SU-DHL-6 (cell line): ENCODE results near the gene TDRD1.

Source experiments
- EZH2phosphoT487 ChIP-seq: fragments of 200-600 bp; sonication (generic), shearing (Covaris generic); conservative IDR thresholded peaks from 2 replicates; pipeline ENCODE4 v1.6.1; 2018; ENCODE audit warnings: mild to moderate bottlenecking, antibody characterized with exemption, low read length, moderate library complexity, mixed read lengths
- TF ChIP-seq, protein P1 (sequence below): fragments of 200-600 bp; sonication (generic); IDR thresholded peaks from one replicate; pipeline ENCODE4 v1.5.1; 2017; ENCODE audit warnings: antibody characterized with exemption, mild to moderate bottlenecking, low read length, moderate library complexity; ENCODE audit not compliant: insufficient read depth, poor library complexity, severe bottlenecking

DNA sequence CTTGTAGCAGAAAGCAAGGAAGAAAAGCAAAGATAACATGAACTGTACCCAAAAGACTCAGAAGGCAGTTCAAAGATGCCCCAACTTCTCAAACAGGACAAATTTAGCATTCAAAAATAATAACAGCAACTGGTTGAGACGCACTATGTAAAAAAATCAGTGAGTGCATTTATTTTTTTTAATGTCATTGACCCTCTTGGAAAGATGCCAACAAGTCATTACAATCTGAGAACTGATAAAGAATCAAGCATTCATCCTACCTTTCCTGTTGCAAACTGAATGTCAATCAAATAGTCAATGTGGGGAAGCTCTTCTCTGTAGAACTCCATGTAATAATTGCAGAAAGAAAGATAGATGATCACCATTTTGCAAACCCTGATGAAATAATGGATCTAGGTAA, 3.5 kb upstream of the TDRD1 start:
- TF ChIP-seq, protein P1, sequence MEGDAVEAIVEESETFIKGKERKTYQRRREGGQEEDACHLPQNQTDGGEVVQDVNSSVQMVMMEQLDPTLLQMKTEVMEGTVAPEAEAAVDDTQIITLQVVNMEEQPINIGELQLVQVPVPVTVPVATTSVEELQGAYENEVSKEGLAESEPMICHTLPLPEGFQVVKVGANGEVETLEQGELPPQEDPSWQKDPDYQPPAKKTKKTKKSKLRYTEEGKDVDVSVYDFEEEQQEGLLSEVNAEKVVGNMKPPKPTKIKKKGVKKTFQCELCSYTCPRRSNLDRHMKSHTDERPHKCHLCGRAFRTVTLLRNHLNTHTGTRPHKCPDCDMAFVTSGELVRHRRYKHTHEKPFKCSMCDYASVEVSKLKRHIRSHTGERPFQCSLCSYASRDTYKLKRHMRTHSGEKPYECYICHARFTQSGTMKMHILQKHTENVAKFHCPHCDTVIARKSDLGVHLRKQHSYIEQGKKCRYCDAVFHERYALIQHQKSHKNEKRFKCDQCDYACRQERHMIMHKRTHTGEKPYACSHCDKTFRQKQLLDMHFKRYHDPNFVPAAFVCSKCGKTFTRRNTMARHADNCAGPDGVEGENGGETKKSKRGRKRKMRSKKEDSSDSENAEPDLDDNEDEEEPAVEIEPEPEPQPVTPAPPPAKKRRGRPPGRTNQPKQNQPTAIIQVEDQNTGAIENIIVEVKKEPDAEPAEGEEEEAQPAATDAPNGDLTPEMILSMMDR, result no peak
- no peak for TF ChIP-seq EZH2phosphoT487
